Measurements from ENCODE around the gene KLHL8.

KLHL8 gene

GRCh38 chr4:87220094-87220822 lies at the start of gene KLHL8:
Gene KLHL8 (minus strand): TSS chr4:87220618. CDS start chr4:87195539, 25,079 bp downstream.
- DNase-seq (ENCODE audit: low read depth in 2 of 2) = peak; percentile 72

- DNase-seq (ENCODE audit: low read depth in 2 of 2) = no peak
Observed at GRCh38 chr4:87270144-87270543, 49.7 kb upstream of the KLHL8 start.

DNA sequence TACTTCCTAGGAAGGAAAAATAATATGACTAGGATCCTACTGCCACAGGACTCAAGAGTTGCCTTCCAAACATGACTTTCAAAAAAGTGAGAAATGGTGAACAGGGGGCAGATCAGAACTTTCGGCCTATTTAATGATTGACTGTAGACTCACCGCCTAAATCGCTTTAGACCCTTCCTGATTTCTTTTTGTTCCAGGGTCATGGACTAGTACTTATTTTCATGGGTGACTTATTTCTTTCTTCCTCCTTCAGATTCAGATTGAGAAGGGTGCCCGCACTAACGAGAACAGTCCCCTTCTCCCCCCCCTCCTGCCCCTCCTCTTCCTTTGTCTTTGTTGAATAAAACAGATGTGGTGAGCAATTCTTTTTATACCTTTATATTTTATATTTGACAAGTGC lies 48.0 kb upstream of the KLHL8 start:
- no peak for DNase-seq (ENCODE audit: low read depth in 2 of 2)

DNA sequence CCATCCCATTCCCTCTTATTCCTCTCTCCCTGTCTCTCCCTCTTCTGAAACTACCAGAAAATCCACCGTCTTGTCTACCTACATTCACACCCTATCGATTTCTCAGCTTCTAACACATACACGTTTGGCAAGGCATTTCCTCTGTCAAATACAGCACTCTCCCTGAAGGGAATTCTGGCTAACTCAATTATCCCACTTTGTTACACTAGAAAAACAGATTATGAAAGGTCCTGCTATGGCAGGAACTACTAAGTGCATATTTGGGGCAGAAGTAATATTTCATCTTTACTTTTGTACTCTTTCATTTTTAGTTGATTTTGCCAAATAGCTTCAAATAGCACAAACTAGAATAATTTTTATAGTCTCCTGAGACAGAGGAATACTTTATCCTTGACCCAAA lies 46.6 kb upstream of the KLHL8 start:
- no peak for DNase-seq (ENCODE audit: low read depth in 2 of 2)

GRCh38 chr4:87262886-87263285 lies 42.5 kb upstream of the KLHL8 start:
- no peak for DNase-seq (ENCODE audit: low read depth in 2 of 2)

DNA sequence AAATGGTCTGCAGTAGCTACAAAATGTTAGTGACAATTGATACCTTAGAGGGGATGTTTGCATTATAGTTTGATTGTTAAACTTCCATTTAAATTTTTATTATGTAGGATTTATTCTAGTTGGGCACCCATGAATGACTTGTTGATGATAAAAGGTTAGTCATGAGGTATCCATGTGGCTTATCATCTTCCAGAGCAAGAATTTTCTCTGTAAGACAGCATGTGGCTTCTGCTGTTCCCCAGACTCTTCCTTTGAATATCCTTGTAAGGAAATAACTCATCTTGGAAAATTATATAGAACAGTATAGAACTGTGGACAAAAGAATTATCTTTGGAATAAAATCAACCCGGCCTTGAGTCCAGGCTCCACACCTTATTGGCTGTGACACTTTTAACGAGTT lies 40.1 kb upstream of the KLHL8 start:
- no peak for DNase-seq (ENCODE audit: low read depth in 2 of 2)

DNA sequence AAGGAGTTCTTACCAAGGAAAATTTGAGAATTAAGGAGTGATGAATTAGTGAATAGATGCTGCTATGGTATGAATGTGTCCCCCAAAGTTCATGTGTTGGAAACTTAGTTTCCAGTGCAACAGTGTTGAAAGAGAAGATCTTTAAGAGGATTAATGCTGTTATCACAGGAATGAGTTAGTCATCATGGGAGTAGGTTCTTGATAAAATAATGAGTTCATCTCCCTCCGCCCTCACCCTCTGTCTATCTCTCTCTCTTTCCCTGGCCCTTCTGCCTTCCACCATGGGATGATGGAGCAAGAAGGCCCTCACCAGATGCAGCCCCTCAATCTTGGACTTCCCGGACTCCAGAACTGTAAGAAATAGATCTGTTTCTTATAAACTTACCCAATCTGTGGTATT lies 38.3 kb upstream of the KLHL8 start:
- no peak for DNase-seq (ENCODE audit: low read depth in 2 of 2)

GRCh38 chr4:87257523-87257922 lies 37.1 kb upstream of the KLHL8 start:
- no peak for DNase-seq (ENCODE audit: low read depth in 2 of 2)

DNA sequence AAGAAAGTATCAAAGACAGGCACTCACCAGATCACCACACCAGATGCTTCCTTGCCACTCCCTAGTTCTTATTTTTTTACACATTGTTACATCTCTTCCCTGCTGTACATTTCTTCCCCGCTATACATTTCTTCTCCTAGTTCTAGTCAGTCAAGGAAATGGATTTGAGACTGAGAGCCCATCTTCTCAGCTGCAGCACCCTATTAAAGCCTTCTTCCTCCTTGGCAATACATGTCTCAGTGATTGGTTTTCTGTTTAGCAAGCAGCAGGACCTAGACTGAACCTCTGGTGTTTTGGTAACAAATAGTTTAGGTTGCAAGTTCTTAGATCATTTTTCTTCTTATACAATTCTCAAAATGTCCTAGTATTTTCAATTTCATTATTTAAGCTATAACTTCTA lies 35.3 kb upstream of the KLHL8 start:
- DNase-seq (ENCODE audit: low read depth in 2 of 2) = no peak

- no peak for DNase-seq (ENCODE audit: low read depth in 2 of 2)
Observed at GRCh38 chr4:87251106-87251505, 30.7 kb upstream of the KLHL8 start.

- no peak for DNase-seq (ENCODE audit: low read depth in 2 of 2)
Observed at GRCh38 chr4:87250294-87250693, 29.9 kb upstream of the KLHL8 start.

- DNase-seq (ENCODE audit: low read depth in 2 of 2) = no peak
Observed at GRCh38 chr4:87249332-87250019, 29.1 kb upstream of the KLHL8 start.

- no peak for DNase-seq (ENCODE audit: low read depth in 2 of 2)
Observed at GRCh38 chr4:87243426-87244053, 23.1 kb upstream of the KLHL8 start.

GRCh38 chr4:87241336-87241735 lies 20.9 kb upstream of the KLHL8 start:
- DNase-seq (ENCODE audit: low read depth in 2 of 2) = no peak

DNA sequence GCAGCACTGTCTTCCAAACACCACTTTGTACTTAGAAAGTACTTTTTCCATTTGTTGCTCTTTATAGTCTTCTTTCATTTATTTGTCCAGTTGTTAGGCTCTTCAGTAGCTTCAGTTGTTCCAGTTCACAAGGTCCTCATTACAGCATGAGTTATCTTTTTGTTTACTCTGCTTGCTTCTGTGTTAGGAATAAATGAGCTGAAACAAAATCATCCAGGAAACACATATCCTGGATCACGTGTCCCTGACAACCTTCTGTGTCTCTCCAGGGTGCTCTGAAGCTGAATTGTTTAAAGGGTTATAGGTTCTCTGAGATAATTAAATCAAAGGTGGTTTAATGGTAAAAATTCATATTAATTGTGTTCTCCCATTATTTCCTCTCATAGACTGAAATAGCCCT lies 19.9 kb upstream of the KLHL8 start:
- no peak for DNase-seq (ENCODE audit: low read depth in 2 of 2)

DNA sequence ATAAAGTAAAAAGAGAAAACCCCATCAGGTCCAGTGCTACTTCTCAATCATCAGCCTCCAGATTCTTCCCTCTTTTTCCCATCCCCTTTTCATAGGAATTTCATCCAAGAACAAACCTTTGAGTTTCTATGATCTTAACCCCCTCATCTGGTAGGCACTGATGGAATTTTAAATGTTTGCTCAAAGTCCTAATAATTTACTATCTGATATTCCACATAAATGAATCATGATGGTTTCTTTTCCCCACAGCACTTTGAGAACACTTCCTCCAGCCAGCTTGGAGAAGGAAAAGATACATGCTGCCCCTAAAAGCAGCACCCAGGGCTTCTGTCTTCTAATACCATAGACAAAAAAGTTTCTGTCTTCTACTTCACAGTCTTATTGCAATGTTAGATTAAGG lies 19.4 kb upstream of the KLHL8 start:
- DNase-seq (ENCODE audit: low read depth in 2 of 2) = no peak

- DNase-seq (ENCODE audit: low read depth in 2 of 2) = no peak
Observed at GRCh38 chr4:87239194-87239593, 18.8 kb upstream of the KLHL8 start.

DNA sequence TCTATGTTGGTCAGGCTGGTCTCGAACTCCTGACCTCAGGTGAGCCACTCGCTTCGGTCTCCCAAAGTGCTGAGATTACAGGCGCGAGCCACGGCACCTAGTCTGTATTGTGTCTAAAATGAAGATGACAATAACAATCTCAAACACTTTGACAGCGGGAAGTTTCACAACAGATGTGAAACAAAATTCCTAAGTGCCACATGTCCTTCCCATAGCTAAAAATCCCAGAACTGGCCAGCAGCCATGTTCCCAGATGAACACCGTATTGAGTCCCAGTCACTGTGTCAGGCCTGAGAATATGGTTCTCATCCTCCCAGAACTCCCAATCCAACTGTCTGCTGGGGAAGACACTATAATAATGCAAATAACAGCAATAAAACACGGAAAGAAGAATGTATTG lies 16.4 kb upstream of the KLHL8 start:
- DNase-seq (ENCODE audit: low read depth in 2 of 2) = no peak

GRCh38 chr4:87235020-87235671 lies 14.7 kb upstream of the KLHL8 start:
- DNase-seq (ENCODE audit: low read depth in 2 of 2) = no peak

- DNase-seq (ENCODE audit: low read depth in 2 of 2) = no peak
Observed at GRCh38 chr4:87232216-87232615, 11.8 kb upstream of the KLHL8 start.

DNA sequence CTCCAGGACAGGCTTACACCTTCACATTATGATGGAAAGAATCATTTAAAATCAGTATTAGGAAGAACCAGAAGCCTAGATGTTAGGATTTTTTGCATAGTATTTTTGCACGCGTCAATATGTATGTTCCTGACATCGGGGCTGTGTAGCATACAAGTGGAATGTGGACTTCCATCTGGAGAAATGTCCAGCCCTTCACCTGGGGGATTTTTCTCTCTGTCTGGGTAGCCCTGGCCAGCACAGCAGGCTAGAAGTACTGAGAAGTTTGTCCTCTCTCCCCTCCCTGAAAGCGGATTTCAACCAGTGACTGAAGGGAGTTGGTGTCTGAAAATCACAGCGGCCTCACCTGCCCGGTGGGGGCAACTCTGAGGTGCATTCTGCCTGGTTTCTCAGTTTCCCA lies 10.4 kb upstream of the KLHL8 start:
- no peak for DNase-seq (ENCODE audit: low read depth in 2 of 2)

- DNase-seq (ENCODE audit: low read depth in 2 of 2) = no peak
Observed at GRCh38 chr4:87229979-87230378, 9.6 kb upstream of the KLHL8 start.

All from activated CD4-positive, alpha-beta T cell treated with anti-CD3 and anti-CD28 coated beads for 24 hours (primary cell).